ENCODE data around the gene CRHR2.

Gene CRHR2

GRCh38 chr7:30674876-30675275 lies 7.4 kb downstream of the CRHR2 start:
- no peak for DNase-seq

GRCh38 chr7:30674420-30674819 lies 7.8 kb downstream of the CRHR2 start:
- DNase-seq, result no peak

- no peak for DNase-seq
Measured at GRCh38 chr7:30671793-30672465, 10.3 kb downstream of the CRHR2 start.

GRCh38 chr7:30668102-30668501 lies 14.2 kb downstream of the CRHR2 start:
- no peak for DNase-seq

- DNase-seq, result no peak
Measured at GRCh38 chr7:30667172-30667571, 15.1 kb downstream of the CRHR2 start.

GRCh38 chr7:30665449-30665848 lies 16.8 kb downstream of the CRHR2 start:
- no peak for DNase-seq

- no peak for DNase-seq
Measured at GRCh38 chr7:30665043-30665442, 17.2 kb downstream of the CRHR2 start.

GRCh38 chr7:30664184-30664885 lies 17.9 kb downstream of the CRHR2 start:
- no peak for DNase-seq

GRCh38 chr7:30663414-30663813 lies 18.8 kb downstream of the CRHR2 start:
- no peak for DNase-seq

GRCh38 chr7:30662431-30662939 lies 19.8 kb downstream of the CRHR2 start:
- DNase-seq, result no peak

- DNase-seq, result no peak
Measured at GRCh38 chr7:30661926-30662325, 20.3 kb downstream of the CRHR2 start.

- no peak for DNase-seq
Measured at GRCh38 chr7:30660331-30661255, 21.7 kb downstream of the CRHR2 start.

- no peak for DNase-seq
Measured at GRCh38 chr7:30659312-30659711, 22.9 kb downstream of the CRHR2 start.

GRCh38 chr7:30658479-30659074 lies 23.7 kb downstream of the CRHR2 start:
- no peak for DNase-seq

- no peak for DNase-seq
Measured at GRCh38 chr7:30657131-30657530, 25.1 kb downstream of the CRHR2 start.

- no peak for DNase-seq
Measured at GRCh38 chr7:30656006-30656957, 26.0 kb downstream of the CRHR2 start.

GRCh38 chr7:30655096-30655970 lies 26.9 kb downstream of the CRHR2 start:
- no peak for DNase-seq

- no peak for DNase-seq
Measured at GRCh38 chr7:30654296-30655090, 27.8 kb downstream of the CRHR2 start.

- no peak for DNase-seq
Measured at GRCh38 chr7:30652698-30653641, 29.3 kb downstream of the CRHR2 start.
